ENCODE measurements around the gene CCDC190.
A peak's percentile ranks its signal among the peaks of the same experiment; 100 is the strongest.
"Not testable (repeated sequence)": the region's sequence is repeated elsewhere in the genome, so short reads cannot be mapped to it uniquely, and the experiment has no call there.

The CCDC190 gene

GRCh38 chr1:162876751-162877150 is 15.8 kb upstream of the CCDC190 start:
- DNase-seq: no peak

GRCh38 chr1:162873671-162874666 is 13.0 kb upstream of the CCDC190 start:
- DNase-seq: no peak

- DNase-seq: no peak
Measured at GRCh38 chr1:162872981-162873380, 12.0 kb upstream of the CCDC190 start.

- not testable (repeated sequence) for DNase-seq
Measured at GRCh38 chr1:162871417-162871816, 10.4 kb upstream of the CCDC190 start.

GRCh38 chr1:162868972-162869371 is 8.0 kb upstream of the CCDC190 start:
- no peak for DNase-seq

GRCh38 chr1:162861625-162862024 is 650 bp upstream of the CCDC190 start:
- no peak for DNase-seq

- DNase-seq: no peak
Measured at GRCh38 chr1:162859191-162859590, 1.8 kb downstream of the CCDC190 start.

- no peak for DNase-seq
Measured at GRCh38 chr1:162857850-162858249, 3.1 kb downstream of the CCDC190 start.

GRCh38 chr1:162856260-162856659 is 4.7 kb downstream of the CCDC190 start:
- DNase-seq: no peak

- no peak for DNase-seq
Measured at GRCh38 chr1:162855461-162856150, 5.4 kb downstream of the CCDC190 start.

- DNase-seq: peak; percentile 38
Measured at GRCh38 chr1:162854245-162854882, 6.6 kb downstream of the CCDC190 start.

GRCh38 chr1:162851341-162851740 is 9.6 kb downstream of the CCDC190 start:
- DNase-seq: no peak

- DNase-seq: no peak
Measured at GRCh38 chr1:162849711-162850110, 11.3 kb downstream of the CCDC190 start.

GRCh38 chr1:162847839-162848453 is 13.0 kb downstream of the CCDC190 start:
- DNase-seq: peak; percentile 9

GRCh38 chr1:162846256-162847212 is 14.4 kb downstream of the CCDC190 start:
- no peak for DNase-seq

GRCh38 chr1:162844153-162844552 is 16.8 kb downstream of the CCDC190 start:
- no peak for DNase-seq

- DNase-seq: no peak
Measured at GRCh38 chr1:162840250-162840839, 20.6 kb downstream of the CCDC190 start.

GRCh38 chr1:162838863-162839262 is 22.1 kb downstream of the CCDC190 start:
- DNase-seq: no peak

GRCh38 chr1:162835157-162835899 is 25.6 kb downstream of the CCDC190 start:
- DNase-seq: no peak

GRCh38 chr1:162832470-162832869 is 28.5 kb downstream of the CCDC190 start:
- DNase-seq: no peak

- no peak for DNase-seq
Measured at GRCh38 chr1:162829268-162829667, 31.7 kb downstream of the CCDC190 start.
